CD4-positive, alpha-beta T cell treated with Interferon gamma for 1 hour (primary cell): ENCODE data around the gene COL23A1.
"Not testable (repeated sequence)": the region's sequence is repeated elsewhere in the genome, so short reads cannot be mapped to it uniquely, and the experiment has no call there.

ENCODE experiments used
- DNase-seq: peaks from one replicate; pipeline ENCODE4 v3.0.0-alpha.2; 2020

Gene COL23A1

GRCh38 chr5:178331491-178331996 is 258.6 kb downstream of the COL23A1 start:
- DNase-seq = no peak

GRCh38 chr5:178330791-178331404 is 259.3 kb downstream of the COL23A1 start:
- no peak for DNase-seq

- DNase-seq = no peak
These were observed 261.1 kb downstream of the COL23A1 start for GRCh38 chr5:178328826-178329730.

GRCh38 chr5:178327931-178328711 is 262.1 kb downstream of the COL23A1 start:
- DNase-seq = no peak

- DNase-seq = no peak
These were observed 262.7 kb downstream of the COL23A1 start for GRCh38 chr5:178327446-178327845.

GRCh38 chr5:178326374-178326715 is 263.8 kb downstream of the COL23A1 start:
- no peak for DNase-seq

- no peak for DNase-seq
These were observed 264.4 kb downstream of the COL23A1 start for GRCh38 chr5:178325679-178326373.

DNA sequence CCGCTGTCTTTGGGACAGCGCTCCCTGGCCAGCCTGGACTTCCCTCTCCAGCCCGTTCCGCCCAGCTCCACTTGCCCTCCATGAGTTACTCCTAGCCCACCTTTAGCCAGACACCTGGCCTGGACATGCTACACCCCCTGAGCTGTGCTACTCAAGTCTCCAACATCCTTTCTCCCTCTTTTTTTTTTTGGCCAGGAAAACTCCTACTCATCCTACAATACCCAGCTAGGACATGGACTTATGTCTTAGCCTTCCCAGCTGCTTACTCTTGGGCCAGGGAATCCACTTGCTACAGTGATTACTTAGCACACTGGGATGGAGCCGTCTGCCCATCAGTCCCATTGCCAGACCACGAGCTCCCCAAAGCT is 264.9 kb downstream of the COL23A1 start:
- DNase-seq = no peak

DNA sequence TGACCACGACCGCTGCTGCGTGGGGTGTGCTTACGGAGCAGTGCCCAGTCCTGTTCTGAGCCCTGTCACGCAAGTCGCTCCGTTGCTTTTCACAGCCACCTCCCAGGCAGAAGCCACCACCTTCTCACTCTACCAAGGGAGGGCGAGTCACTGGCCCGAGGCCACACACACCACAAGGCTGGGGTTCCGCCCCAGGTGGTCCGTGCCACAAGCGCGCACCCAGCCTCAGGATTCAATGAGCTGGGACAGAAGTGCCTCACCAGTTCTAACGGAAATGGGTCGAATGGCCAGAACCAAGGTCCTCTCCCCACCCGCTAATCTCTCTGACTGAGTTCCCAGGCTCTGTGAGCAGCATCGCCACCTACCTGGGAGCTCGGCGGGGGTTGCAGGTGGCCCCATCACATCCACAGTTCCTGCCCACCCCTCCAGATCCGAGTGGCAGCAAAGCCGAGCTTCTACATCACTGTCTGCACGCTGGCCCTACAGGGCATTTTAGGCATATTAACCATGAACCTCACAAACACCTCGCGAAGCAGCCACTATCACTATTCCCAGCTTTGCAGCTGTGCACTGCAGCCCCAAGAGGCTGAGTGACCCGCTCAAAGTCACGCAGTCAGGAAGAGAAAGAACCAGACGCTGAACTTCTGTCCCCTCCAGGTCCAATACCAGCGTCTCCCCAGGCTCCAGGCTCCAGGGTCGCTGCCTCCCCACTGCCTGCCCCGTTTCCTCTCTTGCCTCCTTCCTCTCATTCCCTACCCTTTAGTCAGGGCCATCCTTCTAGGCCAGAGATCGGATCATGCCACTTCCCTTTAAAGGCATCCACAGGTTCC is 265.5 kb downstream of the COL23A1 start:
- DNase-seq = no peak

DNA sequence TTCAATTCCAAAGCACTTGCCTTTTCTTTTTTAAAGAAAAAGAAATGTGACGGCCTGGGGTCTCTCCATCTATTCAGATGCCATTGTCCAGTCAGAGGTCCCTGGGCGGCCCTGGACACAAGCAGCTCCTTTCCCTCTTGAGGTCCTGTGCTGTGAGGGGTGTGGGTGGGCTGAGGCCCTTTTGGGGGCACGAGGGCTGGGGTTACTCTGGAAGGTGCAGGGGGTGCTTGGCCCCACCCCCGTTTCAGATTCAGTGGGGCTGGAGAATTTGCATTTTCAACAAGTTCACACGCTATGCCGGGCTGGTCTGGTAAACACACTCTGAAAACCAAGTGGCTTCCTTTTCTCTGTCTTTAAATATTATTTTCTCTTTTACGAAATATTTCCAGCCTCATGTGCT is 266.2 kb downstream of the COL23A1 start:
- DNase-seq = no peak

DNA sequence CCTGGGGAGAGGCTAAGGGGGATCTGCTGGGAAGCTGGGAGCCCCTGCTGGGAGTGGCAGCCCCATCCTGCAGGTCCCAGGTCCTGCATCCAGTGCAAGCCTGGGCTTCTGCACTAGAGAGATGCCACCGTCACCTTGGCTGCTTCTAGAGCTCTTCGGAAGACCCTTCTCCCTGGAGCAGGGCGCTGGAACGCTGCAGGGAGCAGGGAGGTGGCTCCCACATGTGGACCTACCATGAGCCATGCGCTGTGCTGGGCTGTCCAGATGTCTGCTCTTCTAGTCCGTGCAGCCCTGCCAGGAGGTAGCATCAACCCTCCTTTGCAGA is 266.7 kb downstream of the COL23A1 start:
- no peak for DNase-seq

DNA sequence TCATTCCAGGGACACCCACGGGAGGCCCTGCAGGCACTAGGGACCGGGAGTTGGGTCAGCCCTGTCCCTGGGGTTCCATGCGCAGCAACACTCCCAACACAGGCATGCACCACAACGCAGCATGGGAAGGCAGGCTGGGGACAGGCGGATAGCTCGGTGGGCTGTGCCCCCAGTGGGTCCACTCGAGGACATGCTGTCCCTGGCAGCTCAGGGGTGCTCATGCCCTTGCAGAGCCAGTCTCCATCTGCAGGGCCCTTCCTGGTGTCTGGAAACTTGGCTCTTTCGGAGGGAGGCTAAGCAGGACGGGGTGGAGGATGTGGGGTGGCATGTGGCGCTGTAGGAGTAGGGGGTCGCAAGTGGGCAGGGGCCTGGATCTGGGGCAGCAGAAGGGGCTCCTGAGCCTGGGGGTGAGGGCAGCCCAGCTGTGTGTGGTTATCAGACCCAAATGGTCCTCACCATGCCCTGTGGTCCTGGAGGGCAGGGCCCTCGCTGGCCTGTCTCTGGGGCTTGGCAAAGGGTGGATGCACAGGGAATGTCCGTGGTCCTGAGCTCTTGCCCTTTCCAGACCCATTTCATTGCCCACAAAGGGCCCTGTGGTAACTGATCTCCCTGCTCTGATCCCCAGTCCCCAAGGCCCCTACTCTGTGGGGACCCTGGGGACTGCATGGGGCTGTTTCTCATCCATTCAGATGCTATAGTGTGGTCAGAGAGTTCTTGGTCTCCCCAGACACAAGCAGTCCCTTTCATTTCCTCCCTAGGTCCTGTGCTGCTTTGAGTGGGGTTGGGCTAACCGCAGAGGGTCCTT is 267.3 kb downstream of the COL23A1 start:
- no peak for DNase-seq

- no peak for DNase-seq
These were observed 269.8 kb downstream of the COL23A1 start for GRCh38 chr5:178320281-178320855.

- no peak for DNase-seq
These were observed 270.6 kb downstream of the COL23A1 start for GRCh38 chr5:178319541-178320041.

DNA sequence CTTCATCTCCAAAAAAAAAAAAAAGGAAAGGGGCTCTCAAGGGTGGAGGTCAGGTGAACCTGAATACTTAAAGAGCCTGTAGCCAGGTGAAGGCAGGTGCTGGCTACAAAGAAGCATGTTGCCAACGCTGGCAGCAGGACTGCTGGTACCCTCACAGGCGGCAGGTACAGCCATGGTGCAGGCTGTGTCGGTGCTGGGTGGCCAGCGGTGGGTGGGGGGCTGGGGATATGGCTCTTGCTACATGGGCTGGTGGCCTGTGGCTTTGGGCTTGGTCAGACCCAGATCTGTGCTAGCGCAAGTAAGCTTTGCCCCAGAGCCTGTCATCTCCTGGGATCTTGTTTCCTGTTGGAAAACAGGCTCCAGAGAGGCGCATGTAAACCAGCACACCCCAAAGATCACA is 271.3 kb downstream of the COL23A1 start:
- no peak for DNase-seq

- DNase-seq = no peak
These were observed 271.8 kb downstream of the COL23A1 start for GRCh38 chr5:178318382-178318781.

DNA sequence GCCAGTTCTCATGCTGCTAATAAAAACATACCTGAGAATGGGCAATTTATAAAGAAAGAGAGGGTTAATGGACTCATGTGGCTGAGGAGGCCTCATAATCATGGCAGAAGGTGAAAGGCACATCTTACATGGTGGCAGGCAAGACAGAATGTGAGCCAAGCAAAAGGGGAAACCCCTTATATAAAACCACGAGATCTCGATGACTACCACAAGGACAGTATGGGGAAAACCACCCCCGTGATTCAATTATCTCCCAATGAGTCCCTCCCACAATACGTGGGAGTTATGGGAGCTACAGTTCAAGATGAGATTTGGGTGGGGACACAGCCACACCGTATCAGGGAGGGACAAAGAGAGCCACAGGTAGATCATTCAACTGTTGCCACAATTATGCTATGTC is 272.5 kb downstream of the COL23A1 start:
- not testable (repeated sequence) for DNase-seq

GRCh38 chr5:178314961-178315820 is 275.0 kb downstream of the COL23A1 start:
- DNase-seq = no peak

DNA sequence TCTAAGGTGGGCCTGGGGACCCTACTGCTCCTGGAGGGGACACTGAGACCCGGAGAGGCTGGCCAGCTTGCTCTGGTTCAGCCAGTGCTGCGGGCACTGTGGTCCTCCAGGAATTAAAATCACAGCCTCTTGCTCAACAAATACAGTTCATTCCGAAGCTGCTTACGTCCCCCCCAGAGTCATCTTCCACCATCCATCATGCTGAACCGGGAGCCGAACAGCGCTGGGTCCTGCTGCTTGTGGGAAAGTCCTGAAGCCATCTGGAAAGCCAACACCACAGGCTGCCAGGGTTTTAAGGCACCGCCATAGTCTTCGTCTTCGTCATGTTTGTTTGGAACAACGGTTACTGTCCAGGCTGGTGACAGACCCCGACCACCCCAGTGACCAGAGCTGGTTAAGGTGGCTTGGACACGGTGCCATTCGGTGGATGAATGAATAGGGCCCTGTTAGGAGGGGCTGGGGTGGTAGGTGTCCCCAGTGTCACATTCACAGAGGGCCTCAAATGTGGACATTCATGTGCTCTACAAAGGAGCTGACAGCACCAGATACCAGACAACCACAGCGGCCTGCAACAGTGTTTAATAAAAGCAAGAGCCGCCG is 276.0 kb downstream of the COL23A1 start:
- DNase-seq = no peak
